Measurements from ENCODE around the gene PSMD4. TPM values are rescaled to one million over a fixed set of nuclear protein-coding genes. Genes with fewer than 3 reads are reported as not detected.

Gene PSMD4
- total RNA-seq, 4 donors from 2014 or later = 77.1 to 110 (median 96.5) TPM

GRCh38 chr1:151311011-151311410 is 56.5 kb downstream of the PSMD4 start:
- intact Hi-C loops (cut with DNase I) = no loop called here
- Histone ChIP-seq H3K36me3 (peaks cover 37 to 53% of the 10 kb centered on the region in 2 donors), H3K4me1 (peaks cover 15 to 28% of the 10 kb centered on the region in 2 donors), H3K9me3 (no peaks in the 10 kb centered on the region), H3K27me3 (no peaks in the 10 kb centered on the region), H3K4me3 (replicated peaks in 1 of 3) (no peak overlapping the region), H3K27ac (peak overlapping the region in 1 of 3 donors; percentile 35)
- 70 to 75% methylated on average over 4 of the region's 4 CpGs for WGBS, 2 donors
- DNase-seq = no peak
- TF ChIP-seq CTCF (IDR thresholded peaks at IDR 0.05) = no peak
- no peak for TF ChIP-seq POLR2A (IDR thresholded peaks at IDR 0.05)

- H3K4me3 ChIP-seq (replicated peaks in 1 of 3) = no peak overlapping the region
- WGBS, 2 donors = 73 to 78% methylated on average over 7 of the region's 7 CpGs
- H3K4me1 ChIP-seq = peaks cover 15 to 28% of the 10 kb centered on the region in 2 donors
- H3K36me3 ChIP-seq = peaks cover 33 to 49% of the 10 kb centered on the region in 2 donors
- no peaks in the 10 kb centered on the region for H3K9me3 ChIP-seq
- peak; percentile 35 to 37 for DNase-seq
- peak overlapping the region; percentile 41 to 73 (median 42) for H3K27ac ChIP-seq
- TF ChIP-seq POLR2A (IDR thresholded peaks at IDR 0.05) (no peak), CTCF (IDR thresholded peaks at IDR 0.05) (no peak)
- no peaks in the 10 kb centered on the region for H3K27me3 ChIP-seq
- intact Hi-C loops (cut with DNase I) = no loop called here
These were observed 57.2 kb downstream of the PSMD4 start for GRCh38 chr1:151311589-151312331.

GRCh38 chr1:151312411-151312810 is 57.9 kb downstream of the PSMD4 start:
- Histone ChIP-seq H3K27ac (peak overlapping the region in 2 of 3 donors; percentile 42 to 73), H3K9me3 (no peaks in the 10 kb centered on the region), H3K4me1 (peaks cover 15 to 28% of the 10 kb centered on the region in 2 donors), H3K27me3 (no peaks in the 10 kb centered on the region), H3K36me3 (peaks cover 26 to 46% of the 10 kb centered on the region in 2 donors), H3K4me3 (replicated peaks in 1 of 3) (no peak overlapping the region)
- no peak for DNase-seq
- 92 to 99% methylated on average over 4 of the region's 4 CpGs for WGBS, 2 donors
- intact Hi-C loops (cut with DNase I) = no loop called here
- TF ChIP-seq CTCF (IDR thresholded peaks at IDR 0.05) = no peak
- no peak for TF ChIP-seq POLR2A (IDR thresholded peaks at IDR 0.05)

DNA sequence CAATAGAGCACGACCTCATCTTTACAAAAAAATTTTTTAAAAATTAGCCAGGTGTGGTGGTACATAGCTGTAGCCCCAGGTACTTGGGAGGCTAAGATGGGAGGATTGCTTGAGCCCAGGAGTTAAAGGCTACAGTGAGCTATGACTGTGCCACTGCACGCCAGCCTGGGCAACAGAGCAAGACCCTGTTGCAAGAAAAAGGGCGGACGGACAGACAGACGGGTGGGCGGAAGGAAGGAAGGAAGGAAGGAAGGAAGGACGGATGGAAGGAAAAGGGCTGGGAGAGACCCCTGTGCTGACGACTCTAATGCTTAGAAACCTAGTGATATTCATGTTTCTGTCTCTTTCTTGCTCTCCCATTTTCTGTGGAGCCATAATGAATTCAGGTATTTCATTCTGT is 58.3 kb downstream of the PSMD4 start:
- peaks cover 22 to 45% of the 10 kb centered on the region in 2 donors for H3K36me3 ChIP-seq
- WGBS, 2 donors = 87 to 94% methylated on average over 8 of the region's 8 CpGs
- intact Hi-C loops (cut with DNase I) = no loop called here
- H3K9me3 ChIP-seq = no peaks in the 10 kb centered on the region
- no peaks in the 10 kb centered on the region for H3K27me3 ChIP-seq
- peaks cover 15 to 28% of the 10 kb centered on the region in 2 donors for H3K4me1 ChIP-seq
- DNase-seq = no peak
- peak overlapping the region in 1 of 3 donors; percentile 73 for H3K27ac ChIP-seq
- TF ChIP-seq POLR2A (IDR thresholded peaks at IDR 0.05) (no peak), CTCF (IDR thresholded peaks at IDR 0.05) (no peak)
- no peak overlapping the region for H3K4me3 ChIP-seq (replicated peaks in 1 of 3)

GRCh38 chr1:151313501-151313900 is 59.0 kb downstream of the PSMD4 start:
- peaks cover 17 to 38% of the 10 kb centered on the region in 2 donors for H3K36me3 ChIP-seq
- peak overlapping the region in 2 of 3 donors; percentile 23 to 24 for H3K27ac ChIP-seq
- no peak for DNase-seq
- peaks cover 15 to 28% of the 10 kb centered on the region in 2 donors for H3K4me1 ChIP-seq
- H3K4me3 ChIP-seq (replicated peaks in 1 of 3) = no peak overlapping the region
- WGBS, 2 donors = 60 to 76% methylated on average over 2 of the region's 2 CpGs
- H3K27me3 ChIP-seq = no peaks in the 10 kb centered on the region
- TF ChIP-seq CTCF (IDR thresholded peaks at IDR 0.05) = no peak
- no peak for TF ChIP-seq POLR2A (IDR thresholded peaks at IDR 0.05)
- no peaks in the 10 kb centered on the region for H3K9me3 ChIP-seq
- intact Hi-C loops (cut with DNase I) = no loop called here

Data from thyroid gland (tissue), 4 donors.